Sigmoid colon (tissue), 4 donors: ENCODE data around the gene C1orf232.

ENCODE experiments used
- CTCF ChIP-seq, 4 experiments: fragments of 450-650 bp in 3 of 4; fragments of 200-600 bp in 1 of 4; IDR thresholded peaks; one replicate each; pipeline ENCODE4 v1.5.1; 2016 to 2019; ENCODE audit warnings: antibody characterized with exemption in 4 of 4, mild to moderate bottlenecking in 3 of 4, moderate library complexity in 2 of 4
- EP300 ChIP-seq, 4 donors: sonication (generic); formaldehyde crosslinking; IDR thresholded peaks; one replicate each; pipeline ENCODE4 v1.6.1; 2017; ENCODE audit warnings: antibody characterized with exemption in 4 of 4
- POLR2A ChIP-seq, 2 donors: fragments of 450-650 bp; IDR thresholded peaks; one replicate each; pipeline ENCODE4 v1.6.1; 2016; ENCODE audit warnings: antibody characterized with exemption in 2 of 2, mild to moderate bottlenecking in 2 of 2, moderate library complexity in 2 of 2
- POLR2AphosphoS5 ChIP-seq, 4 donors: sonication (generic); formaldehyde crosslinking; IDR thresholded peaks; one replicate each; pipeline ENCODE4 v1.6.1; 2017; ENCODE audit warnings: antibody characterized with exemption in 4 of 4

DNA sequence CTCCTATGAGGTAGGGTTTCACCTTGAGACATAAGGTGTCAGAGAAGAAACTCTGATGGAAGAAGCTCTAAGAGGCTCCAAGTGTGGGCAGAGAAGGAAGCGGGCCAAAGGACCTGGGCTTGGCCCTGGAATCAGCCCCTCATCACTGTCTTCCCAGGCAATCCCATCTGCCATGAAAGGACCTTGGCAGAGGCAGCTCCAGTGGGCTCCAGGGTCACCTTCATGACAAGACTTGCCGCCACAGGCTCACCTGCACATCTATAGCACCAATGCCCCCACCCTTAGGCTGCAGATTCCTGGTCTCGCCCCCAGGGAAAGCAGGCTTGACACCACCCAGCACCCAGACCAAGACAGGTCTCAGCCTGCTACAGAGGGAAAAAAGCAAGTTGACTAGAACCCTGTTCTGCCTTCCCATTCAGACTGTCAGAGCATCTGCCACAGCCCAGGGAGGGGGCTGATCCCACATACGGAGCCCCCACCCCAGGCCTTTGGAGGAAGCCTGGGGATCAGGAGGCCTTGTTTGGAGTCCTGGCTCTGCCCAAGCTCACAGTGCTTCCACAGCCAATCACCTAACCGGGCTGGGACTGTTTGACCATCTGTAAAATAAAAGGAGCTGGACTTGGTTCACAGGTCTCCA is 10.4 kb downstream of the C1orf232 start:
- no peak for TF ChIP-seq POLR2AphosphoS5 (IDR thresholded peaks at IDR 0.05)
- no peak for TF ChIP-seq CTCF (IDR thresholded peaks at IDR 0.05)
- TF ChIP-seq POLR2A (IDR thresholded peaks at IDR 0.05) = no peak
- TF ChIP-seq EP300 (IDR thresholded peaks at IDR 0.05) = no peak
